NCI-H2029 treated with DMSO at 0.1 percent for 48 hours (cell line): ENCODE data around the gene IL1RAPL2.
"Not testable (repeated sequence)": the region's sequence is repeated elsewhere in the genome, so short reads cannot be mapped to it uniquely, and the experiment has no call there.

ENCODE experiments used
- DNase-seq: peaks from one replicate; lab custom pipeline; 2025; lab: John Stamatoyannopoulos, UW

Gene IL1RAPL2

GRCh38 chrX:105618393-105619101 lies 1052.5 kb downstream of the IL1RAPL2 start:
- no peak for DNase-seq

DNA sequence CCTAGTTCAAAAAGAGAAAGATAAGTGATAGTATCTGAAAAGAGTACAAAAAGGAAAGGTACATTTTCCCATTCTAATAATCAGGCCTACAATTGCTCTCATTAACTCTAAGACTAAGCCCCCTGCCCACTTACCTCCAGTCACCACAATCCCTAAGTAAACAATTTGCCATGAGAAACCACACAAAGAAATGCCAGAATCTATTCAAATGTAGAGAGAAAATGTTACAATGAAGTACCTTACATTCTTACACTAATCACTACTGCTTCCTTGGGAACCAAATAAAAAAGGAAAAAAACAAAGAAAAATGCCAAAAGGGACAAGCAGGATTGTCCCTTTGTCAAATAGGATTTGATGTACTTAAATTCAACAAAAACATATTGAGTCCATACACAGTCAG lies 1068.2 kb downstream of the IL1RAPL2 start:
- no peak for DNase-seq

DNA sequence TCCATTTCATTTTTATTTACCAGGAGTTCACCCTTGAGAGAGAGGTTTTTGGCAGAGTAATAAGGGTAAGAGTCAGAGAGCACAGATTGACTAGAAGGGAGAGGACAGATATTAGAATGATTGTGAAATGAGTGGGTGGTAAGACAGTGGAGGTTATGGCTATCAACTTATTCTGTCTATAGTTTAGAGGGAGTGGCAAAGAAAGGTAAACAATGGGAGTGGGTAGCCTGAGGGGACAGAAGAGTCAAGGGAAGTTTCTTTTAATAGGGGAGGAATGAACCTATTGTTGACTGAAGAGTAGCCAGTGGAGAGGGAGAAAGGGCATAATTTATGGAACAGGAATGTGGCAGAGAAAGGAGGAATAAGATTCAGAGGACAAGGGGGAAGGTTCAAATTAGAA lies 1069.8 kb downstream of the IL1RAPL2 start:
- DNase-seq: no peak

GRCh38 chrX:105636667-105637066 lies 1070.7 kb downstream of the IL1RAPL2 start:
- no peak for DNase-seq

- no peak for DNase-seq
These were observed 1079.8 kb downstream of the IL1RAPL2 start for GRCh38 chrX:105645667-105646357.

GRCh38 chrX:105646592-105647372 lies 1080.8 kb downstream of the IL1RAPL2 start:
- no peak for DNase-seq

GRCh38 chrX:105647749-105648148 lies 1081.8 kb downstream of the IL1RAPL2 start:
- DNase-seq: no peak

DNA sequence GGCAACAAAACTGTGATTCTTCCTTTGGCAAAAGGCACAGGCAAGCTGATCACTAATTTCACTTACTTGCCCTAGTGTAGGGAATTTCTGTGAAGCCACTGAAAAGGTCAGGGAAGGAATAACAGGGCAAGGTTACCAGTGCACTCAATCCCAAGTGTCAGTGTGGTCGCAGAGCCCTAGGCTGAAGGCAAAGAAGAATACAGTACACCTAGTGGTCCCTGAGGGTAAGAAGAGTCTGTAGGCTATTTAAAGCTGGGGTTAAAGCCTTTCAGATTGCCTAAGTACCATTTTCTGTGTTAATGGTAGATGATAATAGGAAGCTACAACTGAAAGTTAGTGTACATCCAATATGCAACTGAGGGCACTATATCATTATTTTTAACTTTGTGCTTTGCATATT lies 1082.7 kb downstream of the IL1RAPL2 start:
- DNase-seq: no peak

GRCh38 chrX:105650577-105650976 lies 1084.6 kb downstream of the IL1RAPL2 start:
- DNase-seq: no peak

DNA sequence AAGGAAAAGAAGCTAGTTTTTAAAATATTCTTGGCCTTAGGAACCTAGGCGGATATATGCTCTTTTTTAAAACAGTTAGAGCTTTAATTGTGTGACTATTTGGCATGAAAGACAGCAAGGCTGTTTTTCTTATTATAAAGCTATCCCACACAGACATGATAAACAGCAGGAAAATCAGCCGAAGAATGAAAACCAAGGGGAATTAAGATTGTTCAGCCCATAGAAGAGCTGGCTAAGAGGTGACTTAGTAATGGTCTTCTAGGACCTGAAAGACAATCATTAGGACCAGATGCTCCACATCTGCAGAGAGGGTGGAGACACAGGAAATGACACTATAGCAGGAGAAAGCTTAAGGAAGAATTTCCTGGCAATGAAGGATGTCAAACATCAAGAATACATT lies 1085.0 kb downstream of the IL1RAPL2 start:
- no peak for DNase-seq

GRCh38 chrX:105653891-105654290 lies 1087.9 kb downstream of the IL1RAPL2 start:
- DNase-seq: no peak

DNA sequence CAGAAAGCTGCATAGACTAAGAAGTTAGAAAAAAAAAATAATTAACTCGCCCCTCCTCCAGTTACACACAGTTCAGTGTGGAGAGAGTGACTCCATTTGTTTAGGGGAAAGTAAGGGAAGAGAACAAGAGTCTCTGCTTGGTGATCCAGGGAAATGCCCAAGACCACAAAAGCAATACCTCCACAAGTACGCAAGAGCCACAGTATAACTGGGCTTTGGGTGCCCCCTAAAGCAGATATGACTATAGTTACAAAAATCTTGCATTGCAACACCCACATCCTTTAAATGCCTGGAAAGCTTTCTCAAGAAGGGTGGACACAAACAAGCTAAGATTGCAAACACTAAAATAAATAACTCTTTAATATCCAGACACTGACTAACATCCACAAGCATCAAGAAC lies 1092.1 kb downstream of the IL1RAPL2 start:
- DNase-seq: no peak

- DNase-seq: no peak
These were observed 1096.2 kb downstream of the IL1RAPL2 start for GRCh38 chrX:105662248-105662647.

GRCh38 chrX:105664243-105664642 lies 1098.2 kb downstream of the IL1RAPL2 start:
- no peak for DNase-seq

DNA sequence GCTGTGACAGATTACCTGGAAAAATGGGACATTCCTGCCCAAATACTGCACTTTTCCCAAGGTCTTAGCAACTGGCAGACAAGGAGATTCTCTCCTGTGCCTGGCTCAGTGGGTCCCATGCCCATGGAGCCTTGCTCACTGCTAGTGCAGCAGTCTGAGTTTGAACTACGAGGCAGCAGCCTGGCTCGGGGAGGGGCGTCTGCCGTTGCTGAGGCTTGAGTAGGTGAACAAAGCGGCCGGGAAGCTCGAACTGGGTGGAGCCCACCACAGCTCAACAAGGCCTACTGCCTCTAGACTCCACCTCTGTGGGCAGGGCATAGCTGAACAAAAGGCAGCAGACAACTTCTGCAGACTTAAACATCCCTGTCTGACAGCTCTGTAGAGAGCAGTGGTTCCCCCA lies 1118.3 kb downstream of the IL1RAPL2 start:
- not testable (repeated sequence) for DNase-seq

- no peak for DNase-seq
These were observed 1128.8 kb downstream of the IL1RAPL2 start for GRCh38 chrX:105694839-105695238.

DNA sequence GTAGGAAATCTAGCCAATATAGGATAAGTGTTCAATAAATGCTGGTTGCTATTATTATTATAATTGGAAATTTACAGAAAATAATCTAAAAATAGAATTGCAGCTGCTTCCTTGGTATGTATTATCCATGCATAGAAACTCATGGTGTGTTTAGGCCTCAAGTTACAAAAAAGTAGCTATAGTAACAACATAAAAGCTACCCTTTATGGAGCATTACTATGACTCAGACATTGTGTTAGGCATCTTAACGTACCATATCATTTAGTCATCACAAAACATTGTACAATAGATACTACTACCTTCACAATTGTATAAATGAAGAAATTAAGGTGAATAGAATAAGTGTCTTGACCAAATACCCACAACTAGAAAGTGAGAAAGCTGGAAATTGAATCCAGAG lies 1129.5 kb downstream of the IL1RAPL2 start:
- no peak for DNase-seq

DNA sequence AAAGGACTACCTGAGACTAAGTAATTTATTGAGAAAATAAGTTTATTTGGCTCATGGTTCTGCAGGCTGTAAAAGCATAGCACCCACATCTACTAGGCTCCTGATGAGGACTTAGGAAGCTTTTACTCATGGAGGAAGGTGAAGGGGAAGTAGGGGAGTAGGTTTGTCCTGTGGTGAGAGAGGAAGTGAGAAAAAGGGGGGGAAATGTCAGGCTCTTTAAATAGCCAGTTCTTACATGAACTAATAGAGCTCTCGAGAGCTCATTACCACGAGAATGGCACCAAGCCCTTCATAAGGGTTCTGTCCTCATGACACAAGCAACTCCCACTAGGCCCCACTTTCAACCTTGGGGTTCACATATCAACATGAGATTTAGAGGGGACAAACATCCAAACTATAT lies 1130.9 kb downstream of the IL1RAPL2 start:
- no peak for DNase-seq

DNA sequence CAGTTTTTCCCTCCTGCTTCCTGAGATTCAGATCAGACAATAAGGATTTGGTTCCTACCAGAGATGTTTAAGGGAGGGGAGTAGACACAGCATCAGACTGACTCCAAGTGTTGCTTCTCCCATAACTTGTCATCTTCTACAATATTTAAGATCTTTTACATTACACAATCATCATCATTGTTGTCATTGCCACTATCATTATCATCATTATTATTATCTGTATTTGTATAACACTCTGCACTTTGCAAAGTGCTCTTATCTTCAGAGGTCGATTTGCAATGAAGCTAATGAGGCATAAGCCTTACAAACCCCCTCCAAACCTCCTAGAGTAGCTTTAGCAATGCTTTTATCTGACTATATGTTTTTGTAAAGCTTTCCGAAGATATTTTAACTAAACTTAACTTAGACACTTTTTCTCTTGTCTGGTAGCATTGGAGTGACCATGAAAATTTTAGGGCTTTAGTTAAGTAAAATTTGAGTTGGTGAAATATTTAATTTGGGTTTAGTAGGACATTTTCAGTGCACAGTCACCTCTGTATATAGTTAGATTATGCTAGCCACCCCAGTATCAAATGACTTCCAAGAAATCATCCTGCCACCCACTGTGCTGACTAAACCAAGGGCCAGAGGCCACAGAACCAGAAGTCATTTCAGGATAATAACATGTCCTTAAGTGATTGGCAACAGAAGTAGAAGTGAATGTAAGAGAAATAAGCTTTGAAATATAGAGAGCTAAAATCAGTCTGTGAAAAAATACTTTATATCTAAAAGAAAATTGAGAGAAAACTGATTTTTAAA lies 1132.2 kb downstream of the IL1RAPL2 start:
- no peak for DNase-seq

DNA sequence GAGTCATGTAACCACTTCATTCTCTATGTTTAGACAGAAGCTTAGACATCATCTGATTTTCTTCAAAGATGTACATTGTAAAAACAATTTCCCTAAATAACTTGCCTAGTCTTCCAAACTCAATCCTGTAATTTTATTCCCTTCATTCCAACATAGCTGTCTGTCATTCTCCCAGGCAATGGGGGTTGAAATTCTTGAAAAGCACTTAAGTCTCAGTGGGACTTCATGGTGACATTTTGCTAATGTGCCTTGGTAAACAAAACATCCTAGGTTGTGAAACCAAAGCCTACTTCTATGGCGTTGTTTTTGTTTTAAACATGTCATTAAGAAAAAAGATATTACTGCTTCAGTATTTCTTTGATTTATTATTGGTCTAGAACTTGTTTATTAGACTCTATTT lies 1134.3 kb downstream of the IL1RAPL2 start:
- DNase-seq: no peak

- no peak for DNase-seq
These were observed 1135.5 kb downstream of the IL1RAPL2 start for GRCh38 chrX:105701310-105702052.
